NCI-H146 (cell line): ENCODE results near the gene SYN1.
A peak's percentile ranks its signal among the peaks of the same experiment; 100 is the strongest.

Experiments used
- DNase-seq: peaks from one replicate; lab custom pipeline; 2025; lab: John Stamatoyannopoulos, UW

Gene SYN1

DNA sequence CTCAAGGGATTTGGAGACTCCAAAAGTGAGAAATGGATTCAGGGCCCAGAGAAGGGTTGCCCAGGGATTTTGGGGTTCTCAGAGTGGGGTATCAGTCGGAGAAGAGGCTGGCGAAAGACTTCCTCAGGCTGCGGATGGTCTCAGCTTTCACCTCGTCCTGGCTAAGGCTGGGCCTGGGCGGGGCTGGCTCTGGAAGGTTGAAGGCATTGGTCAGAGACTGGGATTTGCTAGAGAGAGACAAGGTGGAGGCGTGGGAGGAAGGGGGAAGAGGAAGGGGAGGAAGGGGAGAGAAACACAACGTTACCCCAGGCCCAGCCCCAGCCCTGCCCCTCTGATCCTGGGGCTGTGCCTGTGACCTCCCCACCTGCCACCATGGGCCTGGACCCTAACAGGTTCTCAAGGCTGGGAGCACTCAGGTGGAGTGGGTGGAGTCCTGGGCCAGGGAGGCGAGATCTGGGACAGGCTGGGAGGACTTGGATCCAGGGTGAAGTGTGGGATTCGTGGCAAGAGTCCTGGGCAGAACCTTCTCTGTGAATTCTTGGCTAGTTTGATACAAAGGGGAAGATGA, 46.8 kb downstream of the SYN1 start:
- DNase-seq = no peak

DNA sequence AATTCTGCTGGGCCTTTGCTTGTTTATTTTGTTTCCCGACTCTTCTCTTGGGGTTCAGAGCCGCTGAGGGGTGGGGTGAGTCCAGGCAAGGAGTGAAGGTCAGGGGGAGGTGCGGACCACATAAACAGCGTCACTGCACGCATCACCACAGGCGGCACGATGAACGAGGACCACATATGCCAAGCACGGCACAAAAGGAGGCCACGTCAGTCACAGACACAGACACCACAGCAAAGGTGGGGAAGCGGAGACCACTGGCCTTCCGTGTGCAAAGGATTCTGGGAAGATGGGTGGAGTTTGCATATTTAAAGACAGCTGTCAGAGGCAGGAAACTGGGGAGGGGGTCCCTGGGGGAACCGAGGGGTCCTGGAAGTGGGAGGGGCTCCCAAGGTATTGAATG, 47.8 kb downstream of the SYN1 start:
- no peak for DNase-seq

DNA sequence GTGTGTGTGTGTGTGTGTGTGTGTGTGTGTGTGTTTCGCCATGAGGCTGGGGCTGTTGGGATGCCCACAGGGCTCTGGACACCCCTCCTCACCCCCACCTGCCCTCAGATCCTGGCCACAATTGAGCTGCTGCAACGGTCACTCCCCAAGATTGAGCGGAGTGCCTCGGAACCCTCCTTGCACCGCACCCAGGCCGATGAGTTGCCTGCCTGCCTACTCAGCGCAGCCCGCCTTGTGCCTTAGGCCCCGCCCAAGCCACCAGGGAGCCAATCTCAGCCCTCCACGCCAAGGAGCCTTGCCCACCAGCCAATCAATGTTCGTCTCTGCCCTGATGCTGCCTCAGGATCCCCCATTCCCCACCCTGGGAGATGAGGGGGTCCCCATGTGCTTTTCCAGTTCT, 48.4 kb downstream of the SYN1 start:
- no peak for DNase-seq

DNA sequence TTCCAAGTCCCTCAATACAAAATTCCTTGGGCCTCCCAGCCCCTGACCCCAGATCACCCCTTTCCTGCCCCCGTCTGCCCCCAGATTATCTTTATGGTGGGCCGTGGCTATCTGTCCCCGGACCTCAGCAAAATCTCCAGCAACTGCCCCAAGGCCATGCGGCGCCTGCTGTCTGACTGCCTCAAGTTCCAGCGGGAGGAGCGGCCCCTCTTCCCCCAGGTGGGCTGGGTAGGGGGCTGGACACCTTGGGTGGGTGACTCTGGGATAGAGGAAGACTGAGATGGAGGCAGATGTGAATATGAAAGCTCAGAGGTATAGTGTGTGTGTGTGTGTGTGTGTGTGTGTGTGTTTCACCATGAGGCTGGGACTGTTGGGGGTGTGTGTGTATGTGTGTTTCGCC, 48.9 kb downstream of the SYN1 start:
- DNase-seq = no peak

DNA sequence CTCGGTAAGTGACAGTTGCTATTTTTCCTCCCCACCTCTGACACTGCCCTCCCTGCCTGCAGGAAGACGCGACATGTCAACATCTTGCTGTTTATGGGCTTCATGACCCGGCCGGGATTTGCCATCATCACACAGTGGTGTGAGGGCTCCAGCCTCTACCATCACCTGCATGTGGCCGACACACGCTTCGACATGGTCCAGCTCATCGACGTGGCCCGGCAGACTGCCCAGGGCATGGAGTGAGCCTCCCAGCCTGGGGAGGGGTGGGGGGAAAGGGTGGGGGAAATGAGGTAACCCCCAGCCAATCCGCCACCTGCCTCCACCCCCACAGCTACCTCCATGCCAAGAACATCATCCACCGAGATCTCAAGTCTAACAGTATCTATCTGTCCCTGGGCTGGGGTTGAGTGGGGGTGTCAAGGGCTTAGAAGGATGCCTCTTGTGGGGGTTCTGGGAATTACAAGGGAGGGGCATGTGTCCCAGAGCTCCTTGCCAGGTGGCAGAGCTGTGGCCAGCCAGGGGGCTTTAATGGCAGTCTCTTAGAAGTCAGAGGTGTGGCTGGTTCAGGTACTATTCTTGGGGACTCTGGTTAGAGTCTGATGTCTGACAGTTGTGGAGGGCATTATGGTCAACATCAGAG, 50.9 kb downstream of the SYN1 start:
- DNase-seq = peak; percentile 6

DNA sequence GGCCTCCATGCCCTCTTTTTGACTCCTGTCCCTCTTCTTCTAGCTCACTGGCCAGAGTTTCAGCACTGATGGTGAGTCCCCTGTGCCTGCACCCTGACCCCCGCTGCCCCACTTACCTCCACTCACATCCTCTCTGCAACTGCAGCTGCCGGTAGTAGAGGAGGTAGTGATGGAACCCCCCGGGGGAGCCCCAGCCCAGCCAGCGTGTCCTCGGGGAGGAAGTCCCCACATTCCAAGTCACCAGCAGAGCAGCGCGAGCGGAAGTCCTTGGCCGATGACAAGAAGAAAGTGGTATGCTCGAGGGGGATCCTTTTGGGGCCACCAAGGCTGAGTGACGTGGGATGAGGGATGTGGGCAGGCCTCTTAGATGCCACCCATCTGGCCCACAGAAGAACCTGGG, 52.8 kb downstream of the SYN1 start:
- DNase-seq = no peak

DNA sequence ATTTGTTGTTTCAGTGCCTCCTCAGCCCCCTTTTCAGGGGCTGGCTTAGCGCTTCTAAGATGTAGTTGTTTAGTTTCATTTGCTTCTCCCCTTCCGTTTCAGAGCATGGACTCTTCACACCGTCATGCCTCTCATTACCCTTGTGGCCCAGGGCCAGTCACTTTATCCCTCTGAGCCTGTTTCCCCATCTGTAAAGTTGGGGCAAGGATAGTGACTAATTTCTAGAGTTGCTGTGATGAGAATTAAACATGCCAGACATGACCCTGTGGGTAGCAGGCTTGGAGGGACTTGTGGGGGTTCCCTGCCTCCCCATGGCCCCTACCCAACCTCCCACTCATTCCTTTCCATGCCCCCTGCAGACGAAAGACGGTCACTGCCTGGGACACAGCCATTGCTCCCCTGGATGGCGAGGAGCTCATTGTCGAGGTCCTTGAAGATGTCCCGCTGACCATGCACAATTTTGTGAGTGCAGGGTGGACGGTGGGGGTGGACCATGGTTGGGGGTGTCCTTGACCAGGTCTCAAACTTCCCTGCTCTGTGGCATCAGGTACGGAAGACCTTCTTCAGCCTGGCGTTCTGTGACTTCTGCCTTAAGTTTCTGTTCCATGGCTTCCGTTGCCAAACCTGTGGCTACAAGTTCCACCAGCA, 55.1 kb downstream of the SYN1 start:
- DNase-seq = no peak

DNA sequence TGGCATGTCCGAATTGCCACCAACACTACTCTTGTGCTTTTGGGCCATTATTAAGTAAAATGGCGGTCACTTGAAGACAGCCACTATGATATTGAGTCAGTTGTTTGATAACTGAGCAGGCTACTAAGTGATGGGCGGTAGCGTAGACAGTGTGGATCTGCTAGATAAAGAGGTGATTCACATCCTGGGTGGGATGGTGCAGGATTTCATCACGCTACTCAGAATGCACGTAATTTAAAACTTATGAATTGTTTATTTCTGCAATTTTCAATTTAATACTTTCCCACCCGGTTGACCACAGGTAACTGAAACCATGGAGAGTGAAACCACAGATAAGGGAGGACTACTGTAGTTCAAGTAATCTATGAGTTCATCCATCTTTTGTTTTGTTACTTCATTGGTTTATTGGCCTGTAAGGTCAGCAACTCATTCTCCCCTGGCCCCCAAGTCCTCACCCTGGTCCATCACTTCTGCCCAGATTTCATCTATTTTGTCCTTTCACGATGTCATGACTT, 55.8 kb downstream of the SYN1 start:
- DNase-seq = no peak

DNA sequence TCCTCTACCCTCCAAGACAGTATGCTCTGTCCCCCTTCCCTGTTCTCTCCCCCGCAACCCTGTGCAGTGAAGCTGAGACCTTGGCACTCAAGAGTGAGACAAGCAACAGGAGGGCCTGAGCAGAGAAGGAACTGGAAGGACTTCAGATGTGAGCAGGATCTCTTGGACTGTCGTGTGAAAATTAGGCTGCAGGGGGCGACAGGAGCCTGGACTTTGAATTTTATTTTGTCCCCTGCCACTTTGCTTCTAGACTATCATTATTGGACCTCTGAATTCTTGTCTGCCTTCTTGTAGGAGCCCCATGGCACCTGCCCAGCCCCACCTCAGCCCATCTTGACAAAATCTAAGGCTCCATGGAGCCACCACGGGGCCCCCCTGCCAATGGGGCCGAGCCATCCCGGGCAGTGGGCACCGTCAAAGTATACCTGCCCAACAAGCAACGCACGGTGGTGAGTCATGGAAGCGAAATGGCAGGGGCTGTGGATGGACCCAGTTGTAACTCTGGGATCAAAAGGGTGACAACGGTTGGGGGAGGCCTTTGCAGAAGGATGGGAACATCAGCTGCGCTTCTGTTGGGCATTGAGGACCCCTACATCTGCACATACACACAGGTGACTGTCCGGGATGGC, 56.9 kb downstream of the SYN1 start:
- DNase-seq = no peak

DNA sequence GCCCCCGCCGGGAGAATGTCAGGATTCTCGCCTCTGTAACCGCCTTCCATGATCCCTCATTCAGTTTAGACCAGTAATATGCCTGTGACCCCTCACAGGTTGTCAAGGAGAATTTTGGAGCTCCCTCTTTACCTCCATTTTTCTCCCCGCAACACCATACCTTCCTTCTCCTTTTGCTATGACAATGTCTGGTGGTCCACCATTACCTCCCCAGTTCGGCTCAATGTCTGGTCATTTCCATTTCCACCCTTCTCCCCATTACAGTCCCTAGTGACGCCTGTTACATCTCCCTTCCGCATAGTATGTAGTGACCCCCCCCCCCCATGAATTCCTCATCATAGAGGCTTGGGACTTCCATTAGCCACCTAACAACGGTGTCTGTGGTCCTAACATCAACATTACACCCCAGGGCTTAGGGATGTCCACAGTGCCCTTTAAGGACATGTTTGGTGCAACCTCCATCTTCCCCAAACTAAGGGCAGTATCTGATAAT, 58.0 kb downstream of the SYN1 start:
- DNase-seq = no peak

DNA sequence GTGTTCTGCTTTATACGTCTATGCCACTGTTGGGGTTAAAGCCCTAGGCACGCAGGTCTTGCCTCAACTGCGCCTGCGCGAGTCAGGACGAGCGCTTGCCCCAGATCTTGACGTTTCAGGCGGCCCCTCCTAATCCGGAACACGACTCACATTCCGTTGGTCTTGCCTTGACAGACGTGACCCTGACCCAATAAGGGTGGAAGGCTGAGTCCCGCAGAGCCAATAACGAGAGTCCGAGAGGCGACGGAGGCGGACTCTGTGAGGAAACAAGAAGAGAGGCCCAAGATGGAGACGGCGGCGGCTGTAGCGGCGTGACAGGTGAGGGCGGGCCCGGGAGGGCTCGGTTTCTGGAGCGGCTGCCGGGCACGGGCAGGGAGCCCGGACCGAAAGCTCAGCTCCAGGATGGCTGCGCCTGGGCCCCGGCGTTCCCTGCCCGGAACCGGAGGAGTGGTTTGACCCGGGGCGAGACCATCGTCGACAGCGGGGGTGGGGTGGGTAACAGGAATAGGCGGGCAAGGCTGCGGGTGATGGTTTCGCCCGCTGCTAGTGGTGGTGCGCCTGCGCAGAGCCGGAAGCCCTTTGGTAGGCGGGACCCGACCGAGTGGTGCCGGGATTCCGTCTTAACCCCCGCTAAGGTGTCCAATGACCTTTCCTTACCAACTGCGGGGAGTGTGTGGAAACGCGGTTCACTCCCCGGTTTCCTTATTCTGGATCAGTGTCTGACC, 58.6 kb downstream of the SYN1 start, which contains the start of gene ARAF:
ARAF (plus strand) TSS at position 272 of the 725 bp plus-strand sequence. CDS start 1,763 bp downstream, outside the sequence.
- DNase-seq = peak; percentile 99

DNA sequence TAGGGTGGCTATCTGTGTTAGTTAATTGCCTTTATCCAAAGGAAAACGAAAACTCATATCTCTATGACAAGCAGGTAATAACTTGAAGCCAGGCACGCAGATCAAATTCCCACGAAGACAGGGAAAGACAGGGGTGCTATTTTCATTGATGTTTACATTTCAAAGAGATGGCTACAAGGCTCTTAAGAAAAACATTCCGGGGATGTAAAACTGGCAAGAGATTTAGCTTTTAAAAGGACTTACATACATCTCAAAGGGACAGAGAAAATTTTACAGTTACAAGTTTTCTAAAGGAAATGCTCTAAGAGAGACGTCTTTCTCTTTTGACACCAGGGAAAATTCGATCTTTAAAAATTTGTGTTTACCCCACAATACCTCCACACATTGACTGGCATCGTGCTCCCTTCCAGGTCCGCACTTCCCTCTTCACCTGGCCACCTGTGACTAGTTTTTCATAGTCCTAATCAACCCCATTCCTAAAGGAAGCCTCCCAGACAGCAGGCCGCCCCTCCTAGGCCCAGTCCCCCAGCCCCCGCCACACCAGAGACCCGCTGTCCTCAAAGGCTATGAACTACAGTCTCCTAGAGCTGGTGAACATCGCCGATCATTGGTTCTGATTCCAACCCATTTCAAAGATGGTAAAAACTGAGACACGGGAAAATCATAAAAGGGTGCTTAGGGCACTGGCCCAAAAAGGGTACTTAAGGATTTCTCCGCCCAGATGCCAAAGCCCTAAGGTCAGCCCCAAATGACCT, 59.3 kb downstream of the SYN1 start:
- peak; percentile 20 for DNase-seq

DNA sequence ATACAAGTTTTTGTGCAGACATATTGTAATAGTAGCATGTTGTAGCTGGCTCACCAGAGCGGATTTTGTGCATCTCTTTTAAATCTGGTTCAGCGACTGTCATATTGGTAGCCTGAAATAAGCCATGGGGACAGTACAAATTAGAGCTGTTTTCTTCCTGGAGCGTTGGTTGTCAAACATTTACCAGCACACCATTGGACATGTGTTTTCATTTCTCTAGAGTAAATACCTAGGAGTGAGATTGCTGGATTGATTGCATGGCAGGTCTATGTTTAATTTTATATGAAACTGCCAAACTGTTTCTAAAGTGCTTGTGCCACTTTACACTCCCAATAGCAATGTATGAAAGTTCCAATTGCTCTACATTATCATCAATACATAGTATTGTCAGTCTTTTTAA, 61.2 kb downstream of the SYN1 start:
- DNase-seq = no peak

DNA sequence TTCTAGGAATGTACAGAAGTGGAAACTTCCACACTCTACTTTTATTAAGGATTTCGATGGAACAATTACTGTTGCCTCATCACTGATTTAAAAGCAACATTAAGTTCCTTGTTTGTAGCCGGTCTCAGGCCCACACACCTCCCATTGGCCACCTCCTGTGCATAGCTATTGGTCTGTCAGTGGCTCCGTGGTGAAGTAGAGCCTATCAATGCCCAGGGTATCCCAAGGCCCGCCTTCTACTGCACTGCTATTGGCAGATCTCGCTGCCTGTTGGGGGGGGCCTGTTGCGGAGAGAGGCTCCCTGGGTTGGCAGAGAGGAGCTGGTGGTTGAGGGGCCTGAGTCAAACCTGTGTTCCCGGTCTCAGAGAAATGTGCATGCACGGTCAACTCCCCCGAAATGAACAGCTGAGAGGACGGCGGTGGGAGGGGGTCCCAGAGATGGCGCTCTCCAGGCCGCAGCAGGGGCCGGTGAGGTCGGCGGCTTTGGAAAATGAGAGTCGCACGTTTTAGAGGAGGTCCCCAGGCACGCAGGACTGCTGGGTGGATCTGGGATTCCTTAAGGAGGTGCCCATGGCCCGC, 63.5 kb downstream of the SYN1 start:
- DNase-seq = peak; percentile 96

DNA sequence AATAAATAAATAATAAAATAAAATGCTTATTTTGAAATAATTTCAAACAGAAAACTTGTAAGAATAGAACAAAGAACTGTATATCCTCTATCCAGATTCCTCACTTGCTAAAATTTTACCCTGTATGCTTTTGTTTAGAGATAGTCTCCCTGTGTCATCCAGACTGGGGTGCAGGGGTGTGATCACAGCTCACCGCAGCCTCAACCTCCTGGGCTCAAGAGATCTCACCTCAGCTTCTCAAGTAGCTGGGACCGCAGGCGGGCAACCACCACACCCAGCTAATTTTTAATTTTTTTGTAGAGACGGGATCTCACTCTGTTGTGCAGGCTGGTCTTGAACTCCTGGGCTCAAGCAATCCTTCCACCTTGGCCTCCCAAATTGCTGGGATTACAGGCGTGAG, 76.2 kb downstream of the SYN1 start:
- DNase-seq = no peak

DNA sequence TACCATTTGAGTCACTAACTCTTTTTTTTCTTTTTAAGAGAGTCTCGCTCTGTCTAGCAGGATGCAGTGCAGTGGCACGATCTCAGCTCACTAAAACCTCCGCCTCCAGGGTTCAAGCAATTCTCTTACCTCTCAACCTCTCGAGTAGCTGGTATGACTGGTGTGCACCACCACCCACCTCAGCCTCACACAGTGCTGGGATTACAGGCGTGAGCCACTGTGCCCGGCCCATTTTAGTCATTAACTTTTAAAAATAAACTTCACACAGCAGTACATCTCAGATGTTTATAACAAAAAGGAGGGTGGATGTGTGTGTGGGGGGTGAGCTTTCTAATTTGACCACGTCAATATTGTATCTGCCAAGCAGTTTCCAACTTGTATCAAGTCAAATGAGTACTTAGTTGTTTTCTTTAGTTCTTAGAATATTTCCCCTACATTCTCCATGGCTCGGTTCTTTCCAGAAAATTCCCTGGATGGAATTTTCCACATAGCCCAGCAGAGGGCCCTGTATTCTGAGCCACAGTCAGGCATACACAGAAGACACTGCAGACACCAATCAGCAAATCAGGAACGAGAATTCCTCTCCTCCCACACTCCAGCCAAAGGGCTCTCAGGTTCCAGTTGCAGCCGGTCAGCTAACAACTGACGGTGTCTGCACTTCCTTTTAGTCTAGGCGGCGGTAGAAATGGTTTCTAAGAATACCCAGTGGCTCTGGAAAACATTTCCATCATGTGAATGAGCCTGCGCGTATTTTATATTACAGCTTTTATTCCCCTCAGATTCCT, 78.7 kb downstream of the SYN1 start:
- peak; percentile 88 for DNase-seq

DNA sequence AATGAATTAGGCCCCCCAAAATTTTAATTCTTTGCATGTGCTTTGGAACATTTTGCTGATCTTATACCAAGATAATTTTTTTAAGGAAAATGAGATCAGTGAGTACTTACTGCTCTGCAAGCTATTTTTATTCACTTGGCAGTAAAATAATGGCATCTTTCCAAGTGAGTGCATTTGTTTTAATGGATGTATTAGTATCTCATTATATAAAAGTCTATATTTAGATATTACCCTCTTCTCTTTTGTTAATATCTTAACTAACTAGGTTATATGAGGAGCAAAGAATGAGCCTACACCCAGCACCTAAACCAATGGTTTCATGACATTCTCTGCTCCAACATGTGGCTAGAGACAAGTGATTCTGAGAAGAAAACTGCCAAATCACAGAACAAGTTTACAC, 79.8 kb downstream of the SYN1 start:
- DNase-seq = no peak

DNA sequence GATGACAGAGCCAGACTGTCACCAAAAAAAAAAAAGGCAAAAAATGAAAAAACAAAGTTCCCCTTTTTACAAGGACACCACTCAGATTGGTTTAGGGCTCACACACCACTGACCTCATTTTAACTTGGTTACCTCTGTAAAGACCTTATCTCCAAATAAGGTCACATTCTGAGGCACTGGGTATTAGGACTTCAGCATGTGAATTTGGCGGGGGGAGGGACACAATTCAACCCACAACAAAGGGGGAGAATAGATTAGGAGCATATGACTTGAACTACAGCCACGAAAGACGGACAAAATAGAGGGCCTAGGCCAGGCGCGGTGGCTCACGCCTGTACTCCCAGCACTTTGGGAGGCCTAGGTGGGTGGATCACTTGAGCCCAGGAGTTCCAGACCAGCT, 89.6 kb downstream of the SYN1 start:
- DNase-seq = no peak

DNA sequence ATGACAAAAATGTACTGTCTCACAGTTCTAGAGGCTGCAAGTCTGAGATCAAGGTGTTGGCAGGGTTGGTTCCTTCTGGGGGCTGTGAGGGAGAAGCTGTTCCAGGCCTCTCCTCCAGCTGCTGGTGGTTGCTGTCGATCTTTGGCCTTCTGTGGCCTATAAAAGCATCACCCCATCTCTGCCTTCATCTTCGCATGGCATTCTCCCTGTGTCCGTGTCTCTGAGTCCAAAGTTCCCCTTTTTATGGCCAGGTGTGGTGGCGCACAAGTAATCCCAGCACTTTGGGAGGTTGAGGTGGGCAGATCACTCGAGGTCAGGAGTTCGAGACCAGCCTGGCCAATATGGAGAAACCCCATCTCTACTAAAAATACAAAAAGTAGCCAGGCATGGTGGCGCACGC, 90.1 kb downstream of the SYN1 start:
- no peak for DNase-seq

DNA sequence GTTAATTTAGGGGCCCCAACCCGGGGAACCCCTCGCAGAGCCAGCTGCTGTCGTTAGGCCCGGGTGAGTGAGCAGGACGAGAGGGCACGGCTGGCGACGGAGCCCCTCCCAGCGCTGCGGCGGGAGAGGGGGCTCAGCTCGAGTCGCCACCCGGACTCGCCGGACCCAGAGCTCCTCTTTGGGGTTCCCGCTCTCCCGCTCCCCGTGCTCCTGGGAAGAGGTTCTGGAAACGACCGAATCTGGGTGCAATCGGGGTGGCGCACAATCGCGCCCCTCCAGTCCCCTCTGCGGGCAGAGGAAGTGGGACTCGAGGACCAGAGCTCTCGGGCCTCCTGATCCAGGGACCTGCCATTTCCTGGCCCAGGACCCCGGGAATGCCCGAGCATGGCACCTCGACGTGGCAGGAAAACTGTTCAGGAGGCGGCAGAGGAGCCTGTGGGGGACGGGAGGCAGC, 95.9 kb downstream of the SYN1 start:
- DNase-seq = no peak
